ENCODE results near the gene NPAS3.

The NPAS3 gene

GRCh38 chr14:33780035-33780434, 841.4 kb downstream of the NPAS3 start:
- DNase-seq = no peak

GRCh38 chr14:33781236-33781635, 842.6 kb downstream of the NPAS3 start:
- DNase-seq = no peak

- DNase-seq = no peak
Observed at GRCh38 chr14:33782923-33783322, 844.2 kb downstream of the NPAS3 start.

GRCh38 chr14:33786091-33786825, 847.6 kb downstream of the NPAS3 start:
- no peak for DNase-seq

GRCh38 chr14:33788161-33788560, 849.5 kb downstream of the NPAS3 start:
- DNase-seq = no peak

- DNase-seq = no peak
Observed at GRCh38 chr14:33790996-33791395, 852.3 kb downstream of the NPAS3 start.

GRCh38 chr14:33792009-33792719, 853.5 kb downstream of the NPAS3 start:
- DNase-seq = no peak

GRCh38 chr14:33792720-33793368, 854.2 kb downstream of the NPAS3 start:
- peak; percentile 28 to 53 for DNase-seq

- DNase-seq = no peak
Observed at GRCh38 chr14:33793398-33794110, 854.9 kb downstream of the NPAS3 start.

- no peak for DNase-seq
Observed at GRCh38 chr14:33794791-33795305, 856.2 kb downstream of the NPAS3 start.

- no peak for DNase-seq
Observed at GRCh38 chr14:33796356-33796755, 857.7 kb downstream of the NPAS3 start.

GRCh38 chr14:33799705-33800570, 861.3 kb downstream of the NPAS3 start:
- DNase-seq = no peak

- no peak for DNase-seq
Observed at GRCh38 chr14:33800735-33801163, 862.1 kb downstream of the NPAS3 start.

- no peak for DNase-seq
Observed at GRCh38 chr14:33802737-33803136, 864.1 kb downstream of the NPAS3 start.

GRCh38 chr14:33805593-33805992, 866.9 kb downstream of the NPAS3 start:
- DNase-seq = no peak

GRCh38 chr14:33806905-33807304, 868.2 kb downstream of the NPAS3 start:
- no peak for DNase-seq

GRCh38 chr14:33808187-33808586, 869.5 kb downstream of the NPAS3 start:
- DNase-seq = no peak

- DNase-seq = no peak
Observed at GRCh38 chr14:33809396-33809981, 870.8 kb downstream of the NPAS3 start.

GRCh38 chr14:33810308-33810707, 871.6 kb downstream of the NPAS3 start:
- no peak for DNase-seq

GRCh38 chr14:33811721-33812120, 873.0 kb downstream of the NPAS3 start:
- DNase-seq = no peak

- no peak for DNase-seq
Observed at GRCh38 chr14:33812181-33812580, 873.5 kb downstream of the NPAS3 start.

GRCh38 chr14:33812601-33813000, 873.9 kb downstream of the NPAS3 start:
- DNase-seq = no peak
